Endometrial microvascular endothelial cells (primary cell): Measurements from ENCODE around the gene IGF2BP3. TPM values are rescaled to one million over a fixed set of nuclear protein-coding genes. Genes with fewer than 3 reads are reported as not detected.

Experiments
- in situ Hi-C: cut with HindIII; loops from 2 replicates; pipeline ENCODE4 v1.10.0; 2017; ENCODE audit warnings: low sequenced_read_pairs, low pct_unique_long_range_greater_than_20kb; ENCODE audit errors: inconsistent ontology term
- total RNA-seq: library from RNA; depleted of rRNA; stranded (reverse); fragments of >200 nt; gene quantifications from one replicate; pipeline ENCODE4 v1.2.3, GENCODE V29; 2015; ENCODE audit errors: inconsistent ontology term

Gene IGF2BP3
- total RNA-seq, 1 donor from 2014 or later = 232 TPM

DNA sequence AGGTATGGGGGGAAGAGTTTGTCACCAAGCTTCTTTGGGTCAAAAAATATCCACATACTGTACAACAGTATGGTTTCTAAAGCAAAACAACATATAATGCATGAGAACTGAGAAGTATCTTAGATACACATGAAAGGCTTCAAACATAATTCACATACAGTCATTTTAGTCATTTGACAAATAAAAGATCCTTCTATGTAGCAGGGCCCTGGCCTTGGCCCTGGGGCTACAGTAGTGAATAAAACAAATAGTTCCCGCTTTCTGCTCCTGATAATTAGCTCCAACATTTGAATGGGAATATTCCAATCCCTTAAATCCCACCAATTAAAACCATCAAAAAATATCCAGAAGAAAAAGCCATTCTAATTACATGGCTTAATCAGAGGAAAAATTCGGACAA is 119.8 kb downstream of the IGF2BP3 start:
- in situ Hi-C loops = no loop called here

DNA sequence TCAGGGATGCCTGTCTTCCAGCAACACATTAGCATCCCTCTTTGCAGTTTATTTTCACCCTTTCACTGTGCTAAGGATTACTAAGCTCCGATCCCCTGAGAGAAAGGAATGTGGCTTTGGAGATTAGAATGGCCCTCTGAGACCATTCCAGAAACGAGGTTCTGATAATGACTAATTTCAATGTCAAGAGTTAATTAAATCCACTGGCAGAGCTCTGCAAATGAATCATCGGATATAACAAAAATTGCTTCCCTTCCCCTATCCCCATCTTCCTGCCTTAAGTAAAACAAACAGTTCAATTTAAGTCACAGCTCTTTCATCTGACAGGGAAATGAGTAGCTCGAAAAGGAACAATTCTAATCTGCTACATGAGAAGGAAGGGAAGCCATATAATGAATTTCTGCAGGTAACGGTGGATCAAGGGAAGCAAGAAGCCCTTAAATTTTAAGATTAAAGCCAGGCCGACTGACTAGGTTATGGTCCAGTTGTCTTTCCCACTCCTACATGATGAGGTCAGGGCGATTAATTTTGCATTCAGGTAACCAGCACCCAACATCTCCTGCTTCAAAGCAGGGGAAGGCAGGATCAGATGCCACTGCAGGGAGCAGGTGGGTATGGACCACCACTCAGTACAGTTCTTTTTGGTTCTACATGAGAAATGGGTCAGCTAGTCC is 120.7 kb downstream of the IGF2BP3 start:
- in situ Hi-C loops = no loop called here

DNA sequence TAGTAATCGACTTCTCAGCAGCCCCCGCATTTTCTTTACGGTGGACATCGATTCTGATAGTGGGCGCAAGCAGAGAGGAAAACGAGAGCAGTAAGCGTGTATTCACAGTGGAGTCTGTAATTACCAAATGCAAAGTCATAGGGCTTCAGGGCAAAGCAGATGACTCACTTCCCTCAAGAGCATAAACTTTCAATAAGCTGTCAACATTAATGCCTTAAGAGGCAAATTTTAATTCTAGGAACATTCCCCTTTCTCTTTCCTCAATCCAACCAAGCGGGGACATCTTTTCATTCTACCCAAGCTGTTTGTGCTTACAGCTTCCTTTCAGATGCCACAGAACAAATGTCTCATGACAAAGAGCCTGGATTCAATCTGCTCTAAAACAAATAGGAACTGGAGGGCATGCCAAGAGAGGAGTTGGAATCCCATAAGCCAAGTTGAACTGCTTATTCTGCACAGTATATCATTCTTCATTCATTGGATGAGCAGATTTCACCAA is 122.6 kb downstream of the IGF2BP3 start:
- in situ Hi-C loops = no loop called here

GRCh38 chr7:23347033-23347681 is 123.1 kb downstream of the IGF2BP3 start:
- in situ Hi-C loops = no loop called here

DNA sequence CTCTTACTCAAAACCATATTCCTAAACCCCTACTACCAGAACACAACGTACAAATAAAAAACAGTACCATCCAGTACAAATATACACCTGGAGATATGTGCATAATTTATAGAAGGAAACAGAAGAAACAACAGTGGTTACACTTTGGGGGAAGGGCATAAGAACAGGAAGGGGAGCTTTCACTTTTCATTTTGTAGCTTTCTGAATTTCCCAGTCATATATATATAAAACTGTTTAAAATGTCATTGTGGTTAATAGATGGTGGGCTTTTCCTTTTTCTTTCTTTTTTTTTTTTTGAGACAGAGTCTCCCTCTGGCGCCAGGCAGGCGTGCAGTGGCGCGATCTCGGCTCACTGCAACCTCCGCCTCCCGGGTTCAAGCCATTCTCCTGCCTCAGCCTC is 124.0 kb downstream of the IGF2BP3 start:
- in situ Hi-C loops = no loop called here

- in situ Hi-C loops = no loop called here
Observed at GRCh38 chr7:23345601-23346000, 124.7 kb downstream of the IGF2BP3 start.

GRCh38 chr7:23343806-23344475 is 126.3 kb downstream of the IGF2BP3 start:
- in situ Hi-C loops = no loop called here

- in situ Hi-C loops = no loop called here
Observed at GRCh38 chr7:23343102-23343501, 127.2 kb downstream of the IGF2BP3 start.

DNA sequence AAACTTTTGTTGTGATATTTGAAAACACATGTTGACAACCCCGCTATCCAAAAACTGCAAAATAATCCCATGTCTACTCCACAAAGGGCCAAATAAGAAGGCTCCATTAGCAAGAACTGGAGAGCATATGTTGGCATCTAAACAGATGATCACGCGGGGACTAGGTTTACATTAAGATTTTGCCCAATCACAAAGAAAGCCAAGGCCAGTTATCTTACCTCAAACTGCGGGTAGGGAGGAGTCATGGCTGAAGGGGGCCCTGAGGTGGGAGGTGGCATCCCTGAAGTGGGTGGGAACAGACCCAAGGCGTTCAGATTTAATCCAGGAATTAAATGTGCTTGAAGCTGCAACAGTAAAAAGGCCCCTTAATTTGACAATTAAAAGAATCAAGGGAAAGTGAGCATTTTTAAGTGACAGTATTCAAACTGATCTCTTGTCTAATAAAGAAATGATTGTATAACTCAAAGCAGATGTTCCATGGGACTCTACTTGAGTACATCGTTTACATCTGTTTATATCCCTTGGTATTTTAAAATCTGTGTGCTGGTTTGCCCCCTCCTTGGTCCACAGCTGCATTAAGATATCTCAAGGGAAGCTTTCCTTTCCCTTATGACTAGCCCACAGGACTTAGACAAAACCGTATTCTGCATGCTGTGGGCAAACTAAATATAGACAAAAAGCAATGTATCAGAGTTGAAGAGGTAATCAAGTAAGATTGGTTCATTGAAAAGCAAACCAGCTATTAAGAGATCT is 128.3 kb downstream of the IGF2BP3 start:
- in situ Hi-C loops = no loop called here

DNA sequence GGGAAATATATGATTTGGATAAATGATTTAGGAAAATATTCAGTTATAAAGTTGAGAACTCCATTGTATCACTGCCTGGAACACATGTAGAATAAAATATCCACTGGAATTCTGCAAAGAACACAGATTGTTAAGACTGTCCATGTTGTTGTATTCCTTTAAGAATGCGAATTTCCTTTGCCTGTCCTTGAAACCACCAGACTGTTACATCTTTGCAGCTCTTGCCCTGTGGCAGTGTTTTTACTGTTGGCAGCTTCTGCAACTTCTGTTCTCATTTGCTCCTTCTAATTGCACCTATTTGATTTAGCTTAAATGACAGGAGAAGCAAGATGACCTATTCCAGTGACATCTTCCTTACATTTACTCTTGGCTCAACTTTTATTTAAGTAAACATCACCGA is 131.4 kb downstream of the IGF2BP3 start:
- in situ Hi-C loops = no loop called here

DNA sequence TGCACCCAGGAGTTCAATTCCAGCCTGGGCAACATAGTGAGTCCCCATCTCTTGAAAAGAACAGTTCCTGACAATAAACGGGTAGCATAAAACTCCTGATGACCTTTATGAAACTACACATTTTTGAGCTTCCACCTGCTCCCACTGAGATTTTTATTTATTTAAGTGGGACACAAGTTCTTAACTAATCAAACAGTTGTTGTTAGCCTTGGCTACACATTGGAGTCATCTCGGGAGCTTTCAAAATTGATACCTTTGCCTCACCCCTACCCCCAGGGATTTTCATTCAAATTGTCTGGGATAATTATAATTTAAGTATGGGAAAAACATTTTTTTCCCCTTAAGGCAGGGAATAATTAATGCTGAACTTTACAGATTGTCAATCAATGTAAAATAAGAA is 131.9 kb downstream of the IGF2BP3 start:
- in situ Hi-C loops = no loop called here

DNA sequence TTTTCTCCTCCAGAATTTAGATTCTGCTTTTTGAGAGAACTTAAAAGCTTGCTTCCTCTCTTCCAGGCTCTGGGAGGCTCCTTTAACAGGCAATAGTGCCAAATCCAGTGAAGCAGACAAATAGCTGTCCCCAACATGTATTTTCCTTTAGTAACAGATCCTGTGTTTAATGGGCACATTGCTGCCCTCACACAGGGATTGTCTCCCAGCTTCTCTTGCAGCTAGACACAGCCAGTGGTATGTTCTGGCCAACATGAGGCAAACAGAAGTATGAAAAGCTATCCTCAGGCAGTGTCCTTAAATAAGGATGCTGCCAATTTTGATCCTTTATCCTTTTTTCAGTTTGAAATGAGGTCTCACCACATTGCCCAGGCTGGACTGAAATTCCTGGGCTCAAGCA is 132.9 kb downstream of the IGF2BP3 start:
- in situ Hi-C loops = no loop called here

GRCh38 chr7:23336799-23337283 is 133.4 kb downstream of the IGF2BP3 start:
- in situ Hi-C loops = no loop called here

DNA sequence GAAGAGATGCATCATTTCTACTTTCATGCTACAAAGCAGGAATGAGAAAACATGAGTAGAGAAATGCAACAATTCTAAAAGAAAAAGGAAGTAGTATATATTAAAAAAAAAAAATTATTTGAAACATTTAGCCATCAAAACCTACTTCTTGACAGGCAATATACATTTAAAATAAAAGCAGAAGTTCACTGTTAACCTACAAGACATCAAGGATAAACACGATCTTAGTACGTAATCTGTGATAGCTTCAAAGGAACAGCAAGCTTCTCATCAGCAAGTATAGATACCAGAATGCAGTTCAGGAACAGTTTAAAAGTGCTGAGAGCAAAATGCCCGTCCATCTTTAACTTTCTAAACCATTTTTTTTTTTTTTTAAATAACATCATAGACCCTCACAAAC is 134.2 kb downstream of the IGF2BP3 start:
- in situ Hi-C loops = no loop called here

- in situ Hi-C loops = no loop called here
Observed at GRCh38 chr7:23335621-23336020, 134.7 kb downstream of the IGF2BP3 start.

GRCh38 chr7:23335136-23335535 is 135.2 kb downstream of the IGF2BP3 start:
- in situ Hi-C loops = no loop called here

GRCh38 chr7:23334482-23335056 is 135.7 kb downstream of the IGF2BP3 start:
- in situ Hi-C loops = no loop called here

GRCh38 chr7:23333671-23334246 is 136.5 kb downstream of the IGF2BP3 start:
- in situ Hi-C loops = no loop called here
